Immature natural killer cell (primary cell): Measurements from ENCODE around the gene CADPS. TPM values are rescaled to one million over a fixed set of nuclear protein-coding genes. Genes with fewer than 3 reads are reported as not detected.

Experiments used
- DNase-seq, 3 donors: peaks; one replicate each; pipeline ENCODE4 v3.0.0; 2022; ENCODE audit warnings: mixed read lengths in 1 of 3
- H3K27ac Mint-ChIP-seq, 6 donors: one replicate each; pipeline ENCODE4 v1.8.0; 2020; ENCODE audit warnings: mixed read lengths in 6 of 6, mild to moderate bottlenecking in 5 of 6, inconsistent platforms in 4 of 6, moderate library complexity in 3 of 6
- H3K27me3 Mint-ChIP-seq, 3 donors: one replicate each; pipeline ENCODE4 v1.8.0; 2020 to 2021; ENCODE audit warnings: low read depth in 3 of 3, mild to moderate bottlenecking in 3 of 3, mixed read lengths in 3 of 3, moderate library complexity in 3 of 3, inconsistent platforms in 1 of 3
- H3K36me3 Mint-ChIP-seq, 3 donors: one replicate each; pipeline ENCODE4 v1.8.0; 2020; ENCODE audit warnings: mixed read lengths in 3 of 3, inconsistent platforms in 2 of 3, mild to moderate bottlenecking in 2 of 3
- H3K4me1 Mint-ChIP-seq, 2 donors: one replicate each; pipeline ENCODE4 v1.8.0; 2020; ENCODE audit warnings: inconsistent platforms in 2 of 2, mild to moderate bottlenecking in 2 of 2, mixed read lengths in 2 of 2, moderate library complexity in 1 of 2
- H3K4me3 Mint-ChIP-seq, 5 donors: one replicate each; pipeline ENCODE4 v1.8.0; 2020; ENCODE audit warnings: mild to moderate bottlenecking in 5 of 5, mixed read lengths in 5 of 5, inconsistent platforms in 3 of 5, moderate library complexity in 3 of 5
- H3K9me3 Mint-ChIP-seq, 6 donors: one replicate each; pipeline ENCODE4 v1.8.0; 2020; ENCODE audit warnings: mild to moderate bottlenecking in 6 of 6, mixed read lengths in 6 of 6, inconsistent platforms in 4 of 6, moderate library complexity in 3 of 6
- polyA plus RNA-seq, 3 donors: library from polyadenylated mRNA; unstranded; fragments of 300-500 nt; fragmentation: Illumina TruSeq; gene quantifications; one replicate each; pipeline ENCODE4 v1.2.3, GENCODE V29; 2021

The CADPS gene
- polyA plus RNA-seq, 3 donors from 2014 or later = not detected

DNA sequence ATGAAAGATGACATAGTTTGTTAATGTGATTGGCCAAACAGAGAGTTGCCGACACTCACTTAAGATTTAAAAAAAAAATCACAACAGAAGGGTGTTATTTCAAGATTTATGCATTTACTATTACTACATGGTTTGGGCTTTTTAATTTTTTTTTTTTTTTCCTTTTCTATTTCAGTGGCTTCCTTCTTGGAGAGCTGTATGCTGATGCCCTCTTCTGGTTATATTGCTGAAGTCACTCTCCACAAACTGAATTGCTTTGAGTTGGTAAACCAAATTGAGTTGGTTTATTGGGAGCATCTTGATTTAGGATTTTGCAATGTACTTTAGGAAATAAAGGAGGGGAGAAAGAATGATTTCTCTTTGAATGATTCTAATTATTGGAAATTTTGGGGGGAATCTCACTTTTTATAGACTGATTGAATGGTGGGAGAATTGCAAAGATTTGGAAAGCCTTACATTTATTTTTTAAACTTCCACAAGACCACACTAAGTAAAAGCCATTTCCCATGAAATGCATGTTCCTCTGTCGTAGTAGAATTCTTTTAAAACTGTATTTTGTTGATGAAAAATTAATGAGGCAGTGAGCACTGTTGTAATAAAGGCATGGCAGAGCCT, 315.3 kb downstream of the CADPS start:
- Mint-ChIP-seq H3K27ac (no peak overlapping the region), H3K4me1 (no peaks in the 10 kb centered on the region), H3K27me3 (peaks cover 0 to 2% (median 0%) of the 10 kb centered on the region in 3 donors)

GRCh38 chr3:62558549-62559112, 316.6 kb downstream of the CADPS start:
- H3K9me3 Mint-ChIP-seq = peaks cover 0 to 7% (median under 1%) of the 10 kb centered on the region in 6 donors
- H3K27me3 Mint-ChIP-seq = peaks cover 0 to 2% (median 0%) of the 10 kb centered on the region in 3 donors
- no peaks in the 10 kb centered on the region for H3K36me3 Mint-ChIP-seq
- H3K27ac Mint-ChIP-seq = no peak overlapping the region
- H3K4me3 Mint-ChIP-seq = no peak overlapping the region
- no peak for DNase-seq
- H3K4me1 Mint-ChIP-seq = no peaks in the 10 kb centered on the region

More for the DNA sequence above, 315.3 kb downstream of the CADPS start:
- Mint-ChIP-seq H3K4me3 (no peak overlapping the region), H3K9me3 (peaks cover 0 to 7% (median under 1%) of the 10 kb centered on the region in 6 donors), H3K36me3 (no peaks in the 10 kb centered on the region)
- no peak for DNase-seq

- Mint-ChIP-seq H3K27me3 (peaks cover 0 to 2% (median 0%) of the 10 kb centered on the region in 3 donors), H3K9me3 (peaks cover 0 to 7% (median 2%) of the 10 kb centered on the region in 6 donors), H3K4me3 (no peak overlapping the region), H3K36me3 (no peaks in the 10 kb centered on the region), H3K4me1 (no peaks in the 10 kb centered on the region), H3K27ac (no peak overlapping the region)
- DNase-seq = no peak
Observed at GRCh38 chr3:62557983-62558382, 317.2 kb downstream of the CADPS start.

DNA sequence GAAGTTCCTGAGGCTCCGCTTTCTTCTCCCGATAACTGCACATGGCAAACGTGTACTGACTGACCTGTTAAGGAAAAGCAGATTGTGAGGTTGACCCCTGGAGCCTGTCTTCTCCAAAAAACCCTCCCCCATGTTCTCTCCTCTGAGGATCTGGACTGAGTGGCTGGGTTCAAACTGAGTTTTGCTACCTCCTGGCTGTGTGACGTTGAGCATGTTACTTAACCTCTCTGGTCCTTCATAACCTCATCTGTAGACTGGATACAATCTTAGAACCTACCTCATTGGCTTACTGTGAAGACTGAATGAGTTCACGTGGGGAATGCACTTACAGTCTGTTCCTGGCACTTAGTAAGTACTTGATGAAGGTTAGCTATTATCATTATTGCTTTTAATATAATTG, 317.8 kb downstream of the CADPS start:
- Mint-ChIP-seq H3K4me3 (no peak overlapping the region), H3K27ac (no peak overlapping the region), H3K9me3 (peaks cover 0 to 7% (median 2%) of the 10 kb centered on the region in 6 donors), H3K36me3 (no peaks in the 10 kb centered on the region), H3K4me1 (no peaks in the 10 kb centered on the region), H3K27me3 (peaks cover 0 to 4% (median 0%) of the 10 kb centered on the region in 3 donors)
- DNase-seq = no peak

DNA sequence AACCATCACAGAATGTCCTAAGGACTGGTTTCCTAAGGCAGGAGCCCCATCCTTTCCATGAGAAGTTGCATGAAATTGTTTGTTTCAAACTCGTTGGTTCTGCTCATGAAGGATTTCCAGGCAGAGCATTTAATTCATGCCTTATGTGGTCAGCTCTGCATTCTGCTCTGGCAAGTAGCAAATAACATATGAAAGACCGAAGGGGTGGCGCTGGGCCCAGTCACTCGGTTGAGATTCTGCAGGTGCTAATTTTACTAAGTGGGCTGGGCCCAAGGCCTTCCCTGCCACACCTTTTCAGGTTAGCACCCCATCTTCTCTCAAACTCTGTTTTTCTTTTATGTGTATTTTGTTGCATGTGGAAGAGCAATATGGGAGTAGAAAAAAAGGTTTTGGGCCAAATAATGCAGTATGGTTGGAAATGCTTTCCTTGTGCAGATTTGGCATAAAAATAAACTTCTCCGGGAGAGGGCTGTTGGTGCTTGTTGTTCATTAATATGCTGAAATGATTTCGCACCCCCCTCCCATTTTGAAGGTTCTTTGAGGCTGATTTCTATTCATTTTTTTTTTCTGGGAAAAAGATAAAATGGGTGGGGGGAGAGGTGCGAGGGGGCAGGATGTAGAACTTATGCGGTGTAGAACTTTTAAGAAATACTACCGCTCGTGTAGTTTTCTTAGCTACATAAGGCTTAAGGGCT, 318.9 kb downstream of the CADPS start:
- DNase-seq = no peak
- H3K4me3 Mint-ChIP-seq = no peak overlapping the region
- H3K9me3 Mint-ChIP-seq = peaks cover 2 to 13% (median 4%) of the 10 kb centered on the region in 6 donors
- H3K36me3 Mint-ChIP-seq = no peaks in the 10 kb centered on the region
- peaks cover 0 to 4% (median 0%) of the 10 kb centered on the region in 3 donors for H3K27me3 Mint-ChIP-seq
- H3K27ac Mint-ChIP-seq = no peak overlapping the region
- no peaks in the 10 kb centered on the region for H3K4me1 Mint-ChIP-seq

- Mint-ChIP-seq H3K4me1 (no peaks in the 10 kb centered on the region), H3K27me3 (peaks cover 0 to 3% (median 0%) of the 10 kb centered on the region in 3 donors), H3K36me3 (no peaks in the 10 kb centered on the region), H3K9me3 (peaks cover 2 to 22% (median 6%) of the 10 kb centered on the region in 6 donors), H3K27ac (no peak overlapping the region), H3K4me3 (no peak overlapping the region)
- no peak for DNase-seq
Observed at GRCh38 chr3:62554264-62554799, 320.9 kb downstream of the CADPS start.

- Mint-ChIP-seq H3K4me1 (no peaks in the 10 kb centered on the region), H3K4me3 (no peak overlapping the region), H3K9me3 (peaks cover 2 to 22% (median 7%) of the 10 kb centered on the region in 6 donors), H3K36me3 (no peaks in the 10 kb centered on the region), H3K27me3 (peaks cover 0 to 3% (median 0%) of the 10 kb centered on the region in 3 donors), H3K27ac (no peak overlapping the region)
- no peak for DNase-seq
Observed at GRCh38 chr3:62553811-62554210, 321.4 kb downstream of the CADPS start.

DNA sequence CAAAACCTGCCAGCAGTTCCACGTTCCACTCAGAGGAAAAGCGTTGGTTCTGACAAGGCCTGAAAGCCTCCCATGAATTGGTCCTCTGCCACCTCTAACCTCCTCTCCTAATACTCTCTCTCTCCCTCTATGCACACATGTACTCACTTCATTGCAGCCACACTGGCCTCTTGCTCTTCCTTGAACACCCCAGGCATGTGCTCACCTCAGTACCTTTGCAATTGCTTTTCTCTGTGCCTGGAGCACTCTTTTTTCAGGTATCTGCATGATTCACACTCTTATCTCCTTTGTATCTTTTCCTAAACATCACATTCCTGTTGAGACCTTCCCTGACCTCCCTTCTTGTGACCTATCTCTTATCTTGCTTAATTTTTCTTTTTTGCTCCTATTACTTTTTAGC, 323.7 kb downstream of the CADPS start:
- Mint-ChIP-seq H3K4me1 (no peaks in the 10 kb centered on the region), H3K4me3 (no peak overlapping the region), H3K9me3 (peaks cover 2 to 25% (median 9%) of the 10 kb centered on the region in 6 donors), H3K36me3 (no peaks in the 10 kb centered on the region), H3K27me3 (peaks cover 0 to 3% (median 2%) of the 10 kb centered on the region in 3 donors), H3K27ac (no peak overlapping the region)
- DNase-seq = no peak

- DNase-seq = no peak
- Mint-ChIP-seq H3K4me1 (no peaks in the 10 kb centered on the region), H3K9me3 (peaks cover 3 to 23% (median 9%) of the 10 kb centered on the region in 6 donors), H3K27ac (no peak overlapping the region), H3K4me3 (no peak overlapping the region), H3K36me3 (no peaks in the 10 kb centered on the region), H3K27me3 (peaks cover 0 to 3% (median 2%) of the 10 kb centered on the region in 3 donors)
Observed at GRCh38 chr3:62550439-62550838, 324.8 kb downstream of the CADPS start.

DNA sequence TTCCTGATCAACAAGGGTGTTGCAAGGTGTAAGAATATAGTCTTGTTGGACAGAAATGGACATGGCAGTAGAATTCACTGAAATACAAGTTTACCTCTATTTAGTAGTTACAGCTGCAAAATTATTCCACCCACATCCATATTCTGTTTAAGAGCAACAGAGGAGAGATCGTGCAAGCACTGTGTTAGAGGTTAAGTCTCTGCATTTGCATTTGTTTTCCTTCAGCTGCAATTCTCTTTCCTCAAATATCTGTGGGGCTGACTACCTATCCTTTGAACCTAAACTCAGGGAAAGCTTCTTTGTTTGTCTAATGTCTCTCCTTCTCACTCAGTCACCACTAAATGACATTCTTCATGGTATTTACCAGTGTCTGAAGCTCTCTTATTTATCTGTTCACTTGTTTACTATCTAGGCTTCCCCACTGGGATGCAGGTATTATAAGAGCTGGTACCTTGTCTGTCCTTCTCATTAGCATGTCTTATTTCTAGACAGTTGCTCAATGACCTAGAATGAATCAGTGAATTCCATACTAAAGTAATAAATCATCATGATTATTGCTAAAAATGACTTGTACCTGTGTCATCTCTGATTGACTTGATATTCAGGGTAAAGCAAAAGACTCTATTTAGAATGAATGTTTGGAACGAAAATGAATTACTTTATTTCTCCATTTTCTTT, 326.5 kb downstream of the CADPS start:
- Mint-ChIP-seq H3K27me3 (peaks cover 0 to 3% (median 2%) of the 10 kb centered on the region in 3 donors), H3K4me1 (no peaks in the 10 kb centered on the region), H3K4me3 (no peak overlapping the region), H3K9me3 (peaks cover 3 to 23% (median 11%) of the 10 kb centered on the region in 6 donors), H3K36me3 (no peaks in the 10 kb centered on the region), H3K27ac (no peak overlapping the region)
- no peak for DNase-seq

- no peaks in the 10 kb centered on the region for H3K36me3 Mint-ChIP-seq
- H3K4me3 Mint-ChIP-seq = no peak overlapping the region
- no peaks in the 10 kb centered on the region for H3K4me1 Mint-ChIP-seq
- H3K9me3 Mint-ChIP-seq = peaks cover 0 to 16% (median 8%) of the 10 kb centered on the region in 6 donors
- peaks cover 0 to 2% (median 1%) of the 10 kb centered on the region in 3 donors for H3K27me3 Mint-ChIP-seq
- H3K27ac Mint-ChIP-seq = no peak overlapping the region
- DNase-seq = no peak
Observed at GRCh38 chr3:62546266-62546665, 328.9 kb downstream of the CADPS start.

GRCh38 chr3:62542185-62542584, 333.0 kb downstream of the CADPS start:
- Mint-ChIP-seq H3K4me1 (no peaks in the 10 kb centered on the region), H3K36me3 (no peaks in the 10 kb centered on the region), H3K27ac (no peak overlapping the region), H3K9me3 (peaks cover 0 to 17% (median 3%) of the 10 kb centered on the region in 6 donors), H3K4me3 (no peak overlapping the region), H3K27me3 (peaks cover 0 to 2% (median 0%) of the 10 kb centered on the region in 3 donors)
- no peak for DNase-seq

GRCh38 chr3:62539762-62540161, 335.5 kb downstream of the CADPS start:
- peaks cover 0 to 17% (median 2%) of the 10 kb centered on the region in 6 donors for H3K9me3 Mint-ChIP-seq
- H3K27me3 Mint-ChIP-seq = peaks cover 0 to 2% (median 0%) of the 10 kb centered on the region in 3 donors

More at GRCh38 chr3:62539762-62540161, 335.5 kb downstream of the CADPS start:
- no peak overlapping the region for H3K27ac Mint-ChIP-seq
- no peaks in the 10 kb centered on the region for H3K4me1 Mint-ChIP-seq
- no peak overlapping the region for H3K4me3 Mint-ChIP-seq
- no peak for DNase-seq
- no peaks in the 10 kb centered on the region for H3K36me3 Mint-ChIP-seq
